ENCODE measurements around the gene STOX1. TPM values are rescaled to one million over a fixed set of nuclear protein-coding genes. Genes with fewer than 3 reads are reported as not detected.
"Not testable (repeated sequence)": the region's sequence is repeated elsewhere in the genome, so short reads cannot be mapped to it uniquely, and the experiment has no call there.

Gene STOX1
- total RNA-seq, 2 experiments from 2014 or later: 1.1 to 1.5 TPM

- H3K36me3 Mint-ChIP-seq (ENCODE audit: low read depth); CTCF ChIA-PET; H3K27ac Mint-ChIP-seq; H3K9me3 Mint-ChIP-seq; DNase-seq; H3K27me3 Mint-ChIP-seq; H3K4me1 Mint-ChIP-seq; H3K4me3 Mint-ChIP-seq; POLR2A ChIA-PET: not testable (repeated sequence)
These were observed 13.3 kb downstream of the STOX1 start for GRCh38 chr10:68840650-68841049.

GRCh38 chr10:68848281-68848680 lies 20.9 kb downstream of the STOX1 start:
- Mint-ChIP-seq H3K4me3 (no peak overlapping the region), H3K4me1 (no peaks in the 10 kb centered on the region), H3K27me3 (no peaks in the 10 kb centered on the region), H3K36me3 (ENCODE audit: low read depth) (no peaks in the 10 kb centered on the region), H3K27ac (no peak overlapping the region), H3K9me3 (no peaks in the 10 kb centered on the region)
- CTCF ChIA-PET: interaction anchor here (0.9 kb wide), 1 partner anchor 123 kb away, joined by 3 read pairs; no protein-coding TSS in a partner anchor
- POLR2A ChIA-PET: no interaction called here
- DNase-seq: no peak

GRCh38 chr10:68848806-68849205 lies 21.5 kb downstream of the STOX1 start:
- no peaks in the 10 kb centered on the region for H3K36me3 Mint-ChIP-seq (ENCODE audit: low read depth)
- no peaks in the 10 kb centered on the region for H3K9me3 Mint-ChIP-seq
- H3K27me3 Mint-ChIP-seq: no peaks in the 10 kb centered on the region
- H3K4me3 Mint-ChIP-seq: no peak overlapping the region
- no peaks in the 10 kb centered on the region for H3K4me1 Mint-ChIP-seq
- POLR2A ChIA-PET: no interaction called here
- CTCF ChIA-PET: interaction anchor here (0.9 kb wide), 1 partner anchor 124 kb away, joined by 3 read pairs; no protein-coding TSS in a partner anchor
- no peak for DNase-seq
- no peak overlapping the region for H3K27ac Mint-ChIP-seq

- Mint-ChIP-seq H3K27ac (no peak overlapping the region), H3K4me1 (no peaks in the 10 kb centered on the region)
- POLR2A ChIA-PET: interaction anchor here (0.6 kb wide), 1 partner anchor 17 kb away, joined by 3 read pairs; no protein-coding TSS in a partner anchor
These were observed 29.0 kb downstream of the STOX1 start for GRCh38 chr10:68856352-68856751.

GRCh38 chr10:68857005-68857404 lies 29.7 kb downstream of the STOX1 start:
- ChIA-PET CTCF (no interaction called here), POLR2A (no interaction called here)
- H3K27me3 Mint-ChIP-seq: no peaks in the 10 kb centered on the region
- H3K4me3 Mint-ChIP-seq: no peak overlapping the region
- no peak for DNase-seq
- H3K36me3 Mint-ChIP-seq (ENCODE audit: low read depth): peaks cover 2% of the 10 kb centered on the region
- H3K4me1 Mint-ChIP-seq: no peaks in the 10 kb centered on the region
- H3K9me3 Mint-ChIP-seq: peaks cover 22% of the 10 kb centered on the region
- H3K27ac Mint-ChIP-seq: no peak overlapping the region

More at GRCh38 chr10:68856352-68856751, 29.0 kb downstream of the STOX1 start:
- Mint-ChIP-seq H3K36me3 (ENCODE audit: low read depth) (peaks cover 2% of the 10 kb centered on the region), H3K27me3 (no peaks in the 10 kb centered on the region), H3K4me3 (no peak overlapping the region), H3K9me3 (peaks cover 16% of the 10 kb centered on the region)
- DNase-seq: no peak
- CTCF ChIA-PET: no interaction called here

- POLR2A ChIA-PET: no interaction called here
- CTCF ChIA-PET: interaction anchor here (1.2 kb wide), 1 partner anchor 37 kb away, joined by 3 read pairs; no protein-coding TSS in a partner anchor
- DNase-seq: no peak
- Mint-ChIP-seq H3K4me1 (no peaks in the 10 kb centered on the region), H3K4me3 (no peak overlapping the region), H3K9me3 (peaks cover 28% of the 10 kb centered on the region), H3K36me3 (ENCODE audit: low read depth) (peaks cover 2% of the 10 kb centered on the region), H3K27ac (no peak overlapping the region), H3K27me3 (no peaks in the 10 kb centered on the region)
These were observed 33.9 kb downstream of the STOX1 start for GRCh38 chr10:68861253-68861652.

- no peaks in the 10 kb centered on the region for H3K4me1 Mint-ChIP-seq
- peaks cover 2% of the 10 kb centered on the region for H3K36me3 Mint-ChIP-seq (ENCODE audit: low read depth)
- H3K4me3 Mint-ChIP-seq: no peak overlapping the region
- no peaks in the 10 kb centered on the region for H3K27me3 Mint-ChIP-seq
- ChIA-PET CTCF (interaction anchor here (1.4 kb wide), 1 partner anchor 11 kb away, joined by 4 read pairs; no protein-coding TSS in a partner anchor), POLR2A (no interaction called here)
- peaks cover 24% of the 10 kb centered on the region for H3K9me3 Mint-ChIP-seq
- H3K27ac Mint-ChIP-seq: no peak overlapping the region
- no peak for DNase-seq
These were observed 37.3 kb downstream of the STOX1 start for GRCh38 chr10:68864611-68865010.

GRCh38 chr10:68868173-68868572 lies 40.8 kb downstream of the STOX1 start:
- H3K9me3 Mint-ChIP-seq; H3K36me3 Mint-ChIP-seq (ENCODE audit: low read depth); POLR2A ChIA-PET; H3K27me3 Mint-ChIP-seq; DNase-seq; CTCF ChIA-PET; H3K4me1 Mint-ChIP-seq; H3K27ac Mint-ChIP-seq; H3K4me3 Mint-ChIP-seq: not testable (repeated sequence)

GRCh38 chr10:68869623-68870022 lies 42.3 kb downstream of the STOX1 start:
- H3K36me3 Mint-ChIP-seq (ENCODE audit: low read depth): no peaks in the 10 kb centered on the region
- no peak overlapping the region for H3K27ac Mint-ChIP-seq
- no peaks in the 10 kb centered on the region for H3K27me3 Mint-ChIP-seq
- CTCF ChIA-PET: no interaction called here
- H3K4me3 Mint-ChIP-seq: no peak overlapping the region
- POLR2A ChIA-PET: no interaction called here
- DNase-seq: no peak
- H3K4me1 Mint-ChIP-seq: peaks cover 6% of the 10 kb centered on the region
- H3K9me3 Mint-ChIP-seq: no peaks in the 10 kb centered on the region

- H3K27me3 Mint-ChIP-seq: no peaks in the 10 kb centered on the region
- POLR2A ChIA-PET: no interaction called here
- peaks cover 6% of the 10 kb centered on the region for H3K4me1 Mint-ChIP-seq
- H3K9me3 Mint-ChIP-seq: no peaks in the 10 kb centered on the region
- no peaks in the 10 kb centered on the region for H3K36me3 Mint-ChIP-seq (ENCODE audit: low read depth)
- DNase-seq: no peak
- no peak overlapping the region for H3K27ac Mint-ChIP-seq
- no peak overlapping the region for H3K4me3 Mint-ChIP-seq
- CTCF ChIA-PET: no interaction called here
These were observed 42.7 kb downstream of the STOX1 start for GRCh38 chr10:68870061-68870460.

GRCh38 chr10:68870545-68871104 lies 43.3 kb downstream of the STOX1 start:
- Mint-ChIP-seq H3K27me3 (no peaks in the 10 kb centered on the region), H3K9me3 (no peaks in the 10 kb centered on the region), H3K4me3 (no peak overlapping the region), H3K27ac (no peak overlapping the region), H3K4me1 (peaks cover 6% of the 10 kb centered on the region), H3K36me3 (ENCODE audit: low read depth) (no peaks in the 10 kb centered on the region)
- ChIA-PET POLR2A (no interaction called here), CTCF (interaction anchor here (1.0 kb wide), 2 partner anchors 8 to 23 kb away, joined by 3 to 5 read pairs; no protein-coding TSS in a partner anchor)
- peak; percentile 11 for DNase-seq

GRCh38 chr10:68871105-68871711 lies 43.9 kb downstream of the STOX1 start:
- H3K4me3 Mint-ChIP-seq: no peak overlapping the region
- H3K27me3 Mint-ChIP-seq: no peaks in the 10 kb centered on the region
- CTCF ChIA-PET: interaction anchor here (1.0 to 1.3 kb wide), 3 partner anchors 9 to 22 kb away, joined by 3 to 5 read pairs (median 4); no protein-coding TSS in a partner anchor
- no peaks in the 10 kb centered on the region for H3K36me3 Mint-ChIP-seq (ENCODE audit: low read depth)
- H3K4me1 Mint-ChIP-seq: peaks cover 6% of the 10 kb centered on the region
- H3K9me3 Mint-ChIP-seq: no peaks in the 10 kb centered on the region
- H3K27ac Mint-ChIP-seq: no peak overlapping the region
- no peak for DNase-seq
- POLR2A ChIA-PET: no interaction called here

- ChIA-PET CTCF (interaction anchor here (0.6 to 1.3 kb wide), 5 partner anchors 9 to 180 kb away, joined by 3 to 5 read pairs (median 4); no protein-coding TSS in a partner anchor), POLR2A (interaction anchor here (0.6 kb wide), 1 partner anchor 482 kb away, joined by 11 read pairs; no protein-coding TSS in a partner anchor)
- peaks cover 6% of the 10 kb centered on the region for H3K4me1 Mint-ChIP-seq
- no peaks in the 10 kb centered on the region for H3K36me3 Mint-ChIP-seq (ENCODE audit: low read depth)
- no peak for DNase-seq
- no peaks in the 10 kb centered on the region for H3K9me3 Mint-ChIP-seq
- no peak overlapping the region for H3K27ac Mint-ChIP-seq
- H3K27me3 Mint-ChIP-seq: no peaks in the 10 kb centered on the region
- H3K4me3 Mint-ChIP-seq: no peak overlapping the region
These were observed 44.5 kb downstream of the STOX1 start for GRCh38 chr10:68871731-68872342.

All from activated CD4-positive, alpha-beta T cell treated with anti-CD3 and anti-CD28 coated beads, Interleukin-2, amount 10 ng/mL, durations not matched to agents 7 days and 5 days (primary cell).